GM19238 (cell line): ENCODE results near the gene CHERP.
"Not testable (repeated sequence)": the region's sequence is repeated elsewhere in the genome, so short reads cannot be mapped to it uniquely, and the experiment has no call there.

Experiments used
- DNase-seq: peaks from one replicate; pipeline ENCODE4 v3.0.0; 2011; ENCODE audit warnings: low spot score; ENCODE audit not compliant: insufficient read length

CHERP gene

GRCh38 chr19:16482745-16483144 lies 59.5 kb downstream of the CHERP start:
- no peak for DNase-seq

GRCh38 chr19:16477311-16477710 lies 64.9 kb downstream of the CHERP start:
- DNase-seq = no peak

GRCh38 chr19:16476401-16476800 lies 65.8 kb downstream of the CHERP start:
- no peak for DNase-seq

- DNase-seq = no peak
These were observed 68.3 kb downstream of the CHERP start for GRCh38 chr19:16473875-16474392.

GRCh38 chr19:16472992-16473391 lies 69.2 kb downstream of the CHERP start:
- no peak for DNase-seq

GRCh38 chr19:16472559-16472899 lies 69.7 kb downstream of the CHERP start:
- DNase-seq = not testable (repeated sequence)

- peak; percentile 63 for DNase-seq
These were observed 71.1 kb downstream of the CHERP start for GRCh38 chr19:16470911-16471811.

- DNase-seq = no peak
These were observed 71.7 kb downstream of the CHERP start for GRCh38 chr19:16470541-16470910.
